HG03521 (cell line): ENCODE data around the gene MSANTD1.

Experiments used
- ATAC-seq: cut with Tn5 transposase; IDR thresholded peaks from one replicate; pipeline ENCODE4 v1.9.1; 2021; ENCODE audit warnings: mild to moderate bottlenecking, moderate library complexity; ENCODE audit not compliant: unreplicated experiment

The MSANTD1 gene

GRCh38 chr4:3248811-3249661, at the start of gene MSANTD1:
TSS of gene MSANTD1 (plus strand) at chr4:3249159. CDS start at chr4:3249223, 64 bp downstream.
- ATAC-seq: no peak

GRCh38 chr4:3199653-3200422, 49.1 kb upstream of the MSANTD1 start:
- no peak for ATAC-seq

GRCh38 chr4:3200423-3201090, 48.4 kb upstream of the MSANTD1 start:
- no peak for ATAC-seq

- no peak for ATAC-seq
Measured at GRCh38 chr4:3201718-3202702, 46.9 kb upstream of the MSANTD1 start.

GRCh38 chr4:3202836-3203820, 45.8 kb upstream of the MSANTD1 start:
- ATAC-seq: no peak

DNA sequence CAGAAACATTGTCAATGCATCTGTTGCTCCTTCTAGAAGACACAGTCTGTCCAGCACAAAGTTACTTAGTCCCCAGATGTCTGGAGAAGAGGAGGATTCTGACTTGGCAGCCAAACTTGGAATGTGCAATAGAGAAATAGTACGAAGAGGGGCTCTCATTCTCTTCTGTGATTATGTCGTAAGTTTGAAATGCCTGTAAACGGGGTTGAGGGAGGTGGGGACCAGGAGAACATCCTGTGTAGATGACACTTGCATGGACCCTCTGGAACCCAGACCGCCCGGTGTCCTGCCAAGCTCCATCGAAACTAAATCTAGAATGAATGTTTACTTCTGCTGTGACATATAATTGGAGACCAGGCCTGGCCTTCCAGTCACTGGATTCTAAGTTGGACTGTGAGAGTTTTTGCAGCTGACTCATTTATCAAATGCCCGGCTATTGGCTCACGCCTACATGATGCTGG, 45.0 kb upstream of the MSANTD1 start:
- ATAC-seq: no peak

- ATAC-seq: no peak
Measured at GRCh38 chr4:3205995-3206394, 43.0 kb upstream of the MSANTD1 start.

- no peak for ATAC-seq
Measured at GRCh38 chr4:3206439-3207100, 42.4 kb upstream of the MSANTD1 start.

DNA sequence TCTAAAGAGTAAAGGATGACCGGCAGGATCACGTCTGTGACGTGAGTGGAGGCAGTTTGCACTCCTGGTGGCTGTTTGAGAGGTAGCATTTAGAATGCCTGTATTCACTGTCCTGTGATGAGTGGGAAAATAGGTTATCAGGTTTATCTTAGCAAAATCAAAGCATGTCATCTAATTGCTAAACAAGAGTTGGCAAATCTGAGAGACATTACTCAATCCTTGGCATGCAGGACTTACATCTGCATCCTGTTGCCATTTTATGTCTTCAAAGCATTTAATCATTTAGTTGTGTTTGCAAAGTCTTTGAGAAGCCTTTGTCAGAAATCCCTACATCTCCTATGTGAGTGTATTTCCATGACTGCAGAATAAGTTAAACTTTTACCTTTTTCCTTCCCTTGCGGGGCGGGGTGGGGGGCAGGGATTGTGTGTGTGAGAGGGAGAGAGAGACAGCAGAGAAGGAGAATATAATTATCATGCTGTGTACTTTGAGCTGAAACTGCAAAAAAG, 41.4 kb upstream of the MSANTD1 start:
- no peak for ATAC-seq

DNA sequence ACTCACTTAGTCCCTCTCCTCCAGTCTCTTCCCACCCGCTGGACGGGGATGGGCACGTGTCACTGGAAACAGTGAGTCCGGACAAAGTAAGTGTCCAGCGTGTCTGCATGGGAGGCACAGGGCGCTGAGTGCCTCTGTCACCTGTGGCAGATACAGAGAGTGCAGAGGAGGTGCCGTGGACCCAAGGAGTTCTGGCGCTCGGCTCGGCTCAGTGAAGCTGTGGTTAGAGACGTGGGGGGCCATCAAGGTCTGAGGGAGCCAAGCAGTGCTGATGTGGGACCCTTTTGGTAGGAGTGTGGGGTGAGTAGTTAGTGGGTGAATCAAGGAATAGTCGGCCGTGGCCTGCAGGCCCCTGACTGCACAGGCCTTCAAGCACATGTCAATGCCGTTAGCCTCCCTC, 40.1 kb upstream of the MSANTD1 start:
- ATAC-seq: no peak

GRCh38 chr4:3209551-3210325, 39.2 kb upstream of the MSANTD1 start:
- no peak for ATAC-seq

DNA sequence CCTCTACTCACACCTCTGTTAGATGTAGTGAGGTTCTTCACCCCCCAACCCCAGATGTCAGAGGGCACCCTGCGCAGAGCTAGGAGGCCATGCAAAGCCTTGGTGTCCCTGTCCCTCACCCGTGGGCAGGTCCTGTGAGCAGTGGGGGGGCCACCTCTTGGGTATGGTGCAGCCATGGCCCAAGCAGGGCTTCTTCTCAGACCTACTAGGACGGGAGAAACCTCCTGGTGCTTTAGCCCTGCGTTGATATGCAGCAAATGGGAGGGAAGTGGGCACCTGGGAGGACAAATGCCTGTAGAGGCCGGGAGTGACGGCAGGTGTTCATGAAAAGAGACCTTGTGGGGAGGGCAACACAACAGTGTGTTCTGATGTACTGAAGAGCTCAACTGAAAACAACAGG, 38.5 kb upstream of the MSANTD1 start:
- ATAC-seq: no peak

DNA sequence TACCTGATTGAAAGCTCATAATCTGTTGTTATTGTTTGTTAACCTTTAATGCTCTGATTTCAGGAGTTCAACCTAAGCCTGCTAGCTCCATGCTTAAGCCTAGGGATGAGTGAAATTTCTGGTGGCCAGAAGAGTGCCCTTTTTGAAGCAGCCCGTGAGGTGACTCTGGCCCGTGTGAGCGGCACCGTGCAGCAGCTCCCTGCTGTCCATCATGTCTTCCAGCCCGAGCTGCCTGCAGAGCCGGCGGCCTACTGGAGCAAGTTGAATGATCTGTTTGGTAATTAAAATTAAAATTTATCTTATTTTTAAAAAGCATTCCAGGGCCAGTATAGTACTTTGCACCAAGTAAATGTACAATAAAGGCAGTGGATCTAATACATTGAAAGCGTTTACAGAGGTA, 37.1 kb upstream of the MSANTD1 start:
- no peak for ATAC-seq

- no peak for ATAC-seq
Measured at GRCh38 chr4:3212391-3213105, 36.4 kb upstream of the MSANTD1 start.

GRCh38 chr4:3213106-3213425, 35.9 kb upstream of the MSANTD1 start:
- ATAC-seq: no peak

GRCh38 chr4:3213661-3214250, 35.2 kb upstream of the MSANTD1 start:
- no peak for ATAC-seq

DNA sequence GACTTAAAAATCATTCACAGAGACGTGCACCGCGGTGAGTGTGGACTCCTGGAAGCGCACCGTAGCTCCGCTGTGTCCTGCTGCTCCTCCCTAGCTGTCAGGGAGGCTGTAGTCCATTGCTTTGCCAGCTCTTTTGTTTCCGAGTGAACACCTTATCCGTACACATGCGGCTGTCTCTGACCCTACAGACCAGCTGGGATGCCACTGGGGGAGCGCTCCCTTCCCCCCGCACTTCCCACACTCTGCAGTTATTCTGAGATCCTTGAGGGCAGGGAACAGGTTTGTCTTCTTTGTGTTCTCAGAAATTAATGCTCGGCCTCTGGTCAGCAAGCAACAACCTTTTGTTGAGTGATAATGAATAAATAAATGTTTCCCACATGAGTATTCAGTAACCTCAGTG, 33.7 kb upstream of the MSANTD1 start:
- ATAC-seq: no peak
